GM12878 (cell line): ENCODE results near the gene TDRD7. TPM values are rescaled to one million over a fixed set of nuclear protein-coding genes. Genes with fewer than 3 reads are reported as not detected.

Experiments used
- ATAC-seq: fragments of 200-7000 bp; cut with Tn5 transposase; 3 replicates; pipeline ENCODE4 v1.9.1; 2020; ENCODE audit warnings: mild to moderate bottlenecking, moderate library complexity
- BruUV-seq: library from RNA; stranded (reverse); fragments of 400-500 nt; replicated peaks from 2 replicates; lab custom pipeline; 2021; lab: Mats Ljungman, UMichigan
- CTCF ChIA-PET: fragments of 300-600 bp; sonication (Branson Sonifier 250); formaldehyde crosslinking; extraction: SDS; loops from one replicate; lab custom pipeline; 2021; ENCODE audit warnings: inconsistent platforms; lab: Yijun Ruan, JAX
- POLR2A ChIA-PET: fragments of 350-600 bp; formaldehyde crosslinking; extraction: SDS; loops from one replicate; lab custom pipeline; 2021; ENCODE audit warnings: inconsistent platforms; lab: Charles Lee
- RAD21 ChIA-PET: fragments of 300-600 bp; sonication (Branson Sonifier 250); formaldehyde crosslinking; loops from one replicate; lab custom pipeline; 2023; ENCODE audit warnings: antibody characterized with exemption; ENCODE audit not compliant: unreplicated experiment; lab: Charles Lee
- SMC1A ChIA-PET: fragments of 300-600 bp; sonication (Branson Sonifier 250); formaldehyde crosslinking; loops from one replicate; lab custom pipeline; 2023; ENCODE audit not compliant: unreplicated experiment, uncharacterized antibody; lab: Charles Lee
- DNase-seq: peaks from one replicate; pipeline ENCODE4 v3.0.0-alpha.2; 2011; ENCODE audit warnings: low read depth, low spot score
- FAIRE-seq: peaks from 3 replicates; lab custom pipeline; 2011; peaks lifted over from hg19 to GRCh38; lab: Jason Lieb, UNC
- H2AFZ ChIP-seq: 2 replicates; pipeline ENCODE4 v1.6.0; 2011; ENCODE audit warnings: low read depth, low read length, control low read depth; ENCODE audit not compliant: control insufficient read depth
- H3K27ac ChIP-seq: 2 replicates; pipeline ENCODE4 v1.5.1; 2011; ENCODE audit warnings: control low read depth; ENCODE audit not compliant: control insufficient read depth, insufficient read depth
- H3K27me3 ChIP-seq, 2 experiments: replicated peaks in 1 of 2; 2 replicates each; pipeline versions ENCODE4 v1.6.0 to v1.6.1; 2011; ENCODE audit warnings: low read length in 1 of 2; ENCODE audit not compliant: control insufficient read depth in 2 of 2, insufficient read depth in 2 of 2
- H3K36me3 ChIP-seq, 2 experiments: 2 replicates each; pipeline ENCODE4 v1.5.1; 2011; ENCODE audit warnings: low read length in 1 of 2; ENCODE audit not compliant: control insufficient read depth in 2 of 2, insufficient read depth in 2 of 2
- H3K4me1 ChIP-seq: 2 replicates; pipeline ENCODE4 v1.6.1; 2011; ENCODE audit warnings: mild to moderate bottlenecking, low read length, moderate library complexity, mixed read lengths; ENCODE audit not compliant: control insufficient read depth, insufficient read depth
- H3K4me2 ChIP-seq: 2 replicates; pipeline ENCODE4 v1.6.0; 2011; ENCODE audit warnings: control low read depth; ENCODE audit not compliant: control insufficient read depth, insufficient read depth
- H3K4me3 ChIP-seq: fragments of 200-600 bp; sonication (generic); 2 replicates; pipeline ENCODE4 v1.5.1; 2016
- H3K79me2 ChIP-seq: 2 replicates; pipeline ENCODE4 v1.6.0; 2011; ENCODE audit warnings: low read length; ENCODE audit not compliant: control insufficient read depth, insufficient read depth
- H3K9ac ChIP-seq: 2 replicates; pipeline ENCODE4 v1.8.0; 2011; ENCODE audit warnings: low read length, control low read depth, mixed read lengths; ENCODE audit not compliant: control insufficient read depth, insufficient read depth
- H3K9me3 ChIP-seq: replicated peaks from 3 replicates; pipeline ENCODE4 v1.5.1; 2011; ENCODE audit warnings: mild to moderate bottlenecking, low read length; ENCODE audit not compliant: control insufficient read depth, insufficient read depth
- H4K20me1 ChIP-seq: 2 replicates; pipeline ENCODE4 v1.6.0; 2011; ENCODE audit not compliant: control insufficient read depth, insufficient read depth
- FOXM1 ChIP-seq: IDR thresholded peaks from 2 replicates; pipeline ENCODE4 v1.6.1; 2012; ENCODE audit warnings: low read depth, mild to moderate bottlenecking, inconsistent platforms, low read length, moderate library complexity
- NRF1 ChIP-seq: conservative IDR thresholded peaks from 2 replicates; pipeline ENCODE4 v1.6.1; 2011; ENCODE audit warnings: mild to moderate bottlenecking, low read depth, low read length, improper control_type of control experiment
- RAD51 ChIP-seq: fragments of 450-650 bp; IDR thresholded peaks from 2 replicates; pipeline ENCODE4 v1.6.1; 2016; ENCODE audit warnings: moderate library complexity, mild to moderate bottlenecking, inconsistent platforms
- SMARCA5 ChIP-seq: fragments of 450-650 bp; IDR thresholded peaks from 2 replicates; pipeline ENCODE4 v1.6.1; 2017; ENCODE audit warnings: mild to moderate bottlenecking
- ZBED1 ChIP-seq: IDR thresholded peaks from 2 replicates; pipeline ENCODE4 v1.6.1; 2016; ENCODE audit warnings: borderline replicate concordance
- WGBS: methylation state at CpG from one replicate; pipeline ENCODE4 v1.1.6; 2016; ENCODE audit warnings: low lambda C conversion rate; ENCODE audit not compliant: insufficient replicate concordance, insufficient coverage; ENCODE audit errors: missing lambda C conversion rate; 5-methylcytosine and 5-hydroxymethylcytosine counted together
- in situ Hi-C: fragments of 300-500 bp; cut with MboI; formaldehyde crosslinking; loops from 9 replicates; pipeline ENCODE4 v1.14.3; 2018; ENCODE audit warnings: mixed read lengths
- intact Hi-C: fragments of 100-400 bp; cut with micrococcal nuclease; formaldehyde crosslinking; loops from one replicate; pipeline ENCODE4 v1.14.2; 2022; ENCODE audit not compliant: unreplicated experiment
- polyA plus RNA-seq, 11 experiments: library from polyadenylated mRNA; depleted of rRNA in 4 of 11; unstranded in 6 of 11; stranded (reverse) in 5 of 11; fragments of >200 nt; fragmentation: Nextera tagmentation in 4 of 11; fragmentation: Illumina TruSeq in 1 of 11; extraction: Ambion mirVana in 4 of 11; extraction: Trizol in 1 of 11; gene quantifications; 1 replicate in 1 of 11; 2 replicates in 10 of 11; pipeline versions ENCODE4 v1.2.1 to v1.2.3, GENCODE V29; 2011 to 2016; ENCODE audit warnings: inconsistent platforms in 2 of 11, missing spikeins in 2 of 11, low read depth in 1 of 11
- total RNA-seq, 4 experiments: library from RNA; depleted of rRNA in 3 of 4; stranded (reverse); fragments of >200 nt in 3 of 4; fragmentation: Illumina TruSeq in 1 of 4; extraction: Trizol in 1 of 4; gene quantifications; 2 replicates each; pipeline versions ENCODE4 v1.2.1 to v1.2.3, GENCODE V29; 2013 to 2021
- TF ChIP-seq, protein P1 (sequence below): IDR thresholded peaks from 2 replicates; pipeline ENCODE4 v1.6.1; 2011; ENCODE audit warnings: borderline replicate concordance, low read depth, mild to moderate bottlenecking, moderate library complexity, low read length; ENCODE audit not compliant: insufficient read depth, poor library complexity, severe bottlenecking
- TF ChIP-seq, protein P2 (sequence below): fragments of 450-650 bp; IDR thresholded peaks from 2 replicates; pipeline ENCODE4 v1.6.1; 2017; ENCODE audit warnings: mild to moderate bottlenecking, low read depth, inconsistent platforms; ENCODE audit not compliant: poor library complexity, severe bottlenecking
- TF ChIP-seq, protein P3 (sequence below): IDR thresholded peaks from 2 replicates; pipeline ENCODE4 v1.6.1; 2011; ENCODE audit warnings: mild to moderate bottlenecking, low read depth, low read length, moderate library complexity; ENCODE audit not compliant: insufficient replicate concordance

The TDRD7 gene
- total and polyA plus RNA-seq, 10 of the 15 experiments (the other 5 are each of a cell fraction or from before 2014, with no cell fraction given), result 5.7 to 26.4 (median 16.2) TPM

DNA sequence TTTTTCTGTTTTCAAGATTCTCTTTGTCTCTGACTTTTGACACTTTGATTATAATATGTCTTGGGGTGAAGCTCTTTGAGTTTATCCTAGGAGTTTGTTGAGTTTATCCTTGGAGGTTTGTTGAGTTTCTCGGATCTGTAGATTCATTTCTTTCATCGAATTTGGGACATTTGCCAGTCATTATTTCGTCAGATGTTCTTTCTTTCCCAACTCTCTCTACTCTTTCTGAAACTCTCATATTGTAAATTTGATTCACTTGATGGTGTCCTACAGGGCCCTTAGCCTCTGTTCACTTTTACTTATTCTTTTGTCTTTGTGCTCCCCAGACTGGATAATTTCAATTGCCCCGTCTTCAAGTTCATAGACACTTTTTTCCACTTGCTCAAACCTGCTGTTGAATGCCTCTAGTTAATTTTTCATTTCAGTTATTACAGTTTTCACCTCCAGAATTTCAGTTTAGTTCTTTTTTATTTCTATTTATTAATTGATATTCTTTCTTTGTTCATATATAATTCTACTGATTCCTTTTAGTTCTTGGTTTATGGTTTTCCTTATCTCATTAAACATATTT is 8.1 kb upstream of the TDRD7 start:
- ChIA-PET RAD21 (interaction anchor here (4.1 kb wide), 1 partner anchor 16 kb away, joined by 26 read pairs; no protein-coding TSS in a partner anchor), POLR2A (interaction anchor here (0.5 to 1.1 kb wide), 3 partner anchors 10 to 229 kb away, joined by 3 to 4 read pairs (median 3); partner anchors contain the start of gene TSTD2), CTCF (interaction anchor here (1.2 to 16.4 kb wide), 4 partner anchors 11 to 547 kb away, joined by 3 to 157 read pairs (median 9); no protein-coding TSS in a partner anchor), SMC1A (interaction anchor here (1.0 kb wide), 1 partner anchor 21 kb away, joined by 3 read pairs; no protein-coding TSS in a partner anchor)
- no TSS peak for BruUV-seq
- intact Hi-C loops, result loop anchor here (2.0 kb wide), 1 partner anchor 15 kb away; no protein-coding TSS in a partner anchor
- no peaks in the 10 kb centered on the region for H3K79me2 ChIP-seq
- H3K4me3 ChIP-seq, result no peak overlapping the region
- H4K20me1 ChIP-seq, result no peaks in the 10 kb centered on the region; the same call in 1 of the 2 replicates
- in situ Hi-C loops, result loop anchor here (10.0 kb wide), 1 partner anchor 59 kb away; no protein-coding TSS in a partner anchor
- ATAC-seq, result no peak
- no peak for FAIRE-seq
- no peak overlapping the region for H2AFZ ChIP-seq
- 81% methylated on average over 4 of the region's 4 CpGs for whole genome bisulfite sequencing
- no peak overlapping the region for H3K9ac ChIP-seq
- no peaks in the 10 kb centered on the region for H3K27me3 ChIP-seq
- H3K27ac ChIP-seq, result no peak overlapping the region
- TF ChIP-seq ZBED1 (no peak), SMARCA5 (no peak), FOXM1 (no peak), NRF1 (no peak), RAD51 (no peak)
- TF ChIP-seq, protein P1, sequence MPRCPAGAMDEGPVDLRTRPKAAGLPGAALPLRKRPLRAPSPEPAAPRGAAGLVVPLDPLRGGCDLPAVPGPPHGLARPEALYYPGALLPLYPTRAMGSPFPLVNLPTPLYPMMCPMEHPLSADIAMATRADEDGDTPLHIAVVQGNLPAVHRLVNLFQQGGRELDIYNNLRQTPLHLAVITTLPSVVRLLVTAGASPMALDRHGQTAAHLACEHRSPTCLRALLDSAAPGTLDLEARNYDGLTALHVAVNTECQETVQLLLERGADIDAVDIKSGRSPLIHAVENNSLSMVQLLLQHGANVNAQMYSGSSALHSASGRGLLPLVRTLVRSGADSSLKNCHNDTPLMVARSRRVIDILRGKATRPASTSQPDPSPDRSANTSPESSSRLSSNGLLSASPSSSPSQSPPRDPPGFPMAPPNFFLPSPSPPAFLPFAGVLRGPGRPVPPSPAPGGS, result no peak
- TF ChIP-seq, protein P2, sequence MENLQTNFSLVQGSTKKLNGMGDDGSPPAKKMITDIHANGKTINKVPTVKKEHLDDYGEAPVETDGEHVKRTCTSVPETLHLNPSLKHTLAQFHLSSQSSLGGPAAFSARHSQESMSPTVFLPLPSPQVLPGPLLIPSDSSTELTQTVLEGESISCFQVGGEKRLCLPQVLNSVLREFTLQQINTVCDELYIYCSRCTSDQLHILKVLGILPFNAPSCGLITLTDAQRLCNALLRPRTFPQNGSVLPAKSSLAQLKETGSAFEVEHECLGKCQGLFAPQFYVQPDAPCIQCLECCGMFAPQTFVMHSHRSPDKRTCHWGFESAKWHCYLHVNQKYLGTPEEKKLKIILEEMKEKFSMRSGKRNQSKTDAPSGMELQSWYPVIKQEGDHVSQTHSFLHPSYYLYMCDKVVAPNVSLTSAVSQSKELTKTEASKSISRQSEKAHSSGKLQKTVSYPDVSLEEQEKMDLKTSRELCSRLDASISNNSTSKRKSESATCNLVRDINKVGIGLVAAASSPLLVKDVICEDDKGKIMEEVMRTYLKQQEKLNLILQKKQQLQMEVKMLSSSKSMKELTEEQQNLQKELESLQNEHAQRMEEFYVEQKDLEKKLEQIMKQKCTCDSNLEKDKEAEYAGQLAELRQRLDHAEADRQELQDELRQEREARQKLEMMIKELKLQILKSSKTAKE, result no peak
- TF ChIP-seq, protein P3, sequence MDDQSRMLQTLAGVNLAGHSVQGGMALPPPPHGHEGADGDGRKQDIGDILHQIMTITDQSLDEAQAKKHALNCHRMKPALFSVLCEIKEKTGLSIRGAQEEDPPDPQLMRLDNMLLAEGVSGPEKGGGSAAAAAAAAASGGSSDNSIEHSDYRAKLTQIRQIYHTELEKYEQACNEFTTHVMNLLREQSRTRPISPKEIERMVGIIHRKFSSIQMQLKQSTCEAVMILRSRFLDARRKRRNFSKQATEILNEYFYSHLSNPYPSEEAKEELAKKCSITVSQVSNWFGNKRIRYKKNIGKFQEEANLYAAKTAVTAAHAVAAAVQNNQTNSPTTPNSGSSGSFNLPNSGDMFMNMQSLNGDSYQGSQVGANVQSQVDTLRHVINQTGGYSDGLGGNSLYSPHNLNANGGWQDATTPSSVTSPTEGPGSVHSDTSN, result no peak
- H3K36me3 ChIP-seq, result no peaks in the 10 kb centered on the region
- no peak overlapping the region for H3K4me2 ChIP-seq
- DNase-seq, result no peak
- no peaks in the 10 kb centered on the region for H3K4me1 ChIP-seq
- H3K9me3 ChIP-seq, result no peaks in the 10 kb centered on the region; the same call in 2 of the 3 replicates
